Measurements from ENCODE around the gene RTP1.

Gene RTP1

DNA sequence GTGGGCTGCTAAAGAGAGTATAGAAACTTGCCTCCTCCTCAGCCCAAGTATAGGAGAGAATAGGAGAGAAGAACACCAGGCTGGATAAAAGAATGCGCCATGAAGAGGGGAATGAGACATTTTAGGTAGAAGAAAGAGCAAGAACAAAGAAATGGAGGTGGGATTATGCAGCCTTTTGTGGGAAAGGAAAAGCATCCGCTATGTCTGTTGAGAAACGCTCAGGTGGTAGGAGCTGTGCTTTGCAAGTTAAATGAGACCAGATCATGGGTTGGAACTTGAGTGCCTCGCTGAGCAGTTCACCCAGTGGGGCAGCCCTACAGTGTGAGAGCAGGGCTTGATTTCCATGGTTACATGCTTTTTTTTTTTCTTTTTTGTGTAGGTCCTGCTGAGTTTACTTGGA lies 11.5 kb upstream of the RTP1 start:
- TF ChIP-seq, protein P1, sequence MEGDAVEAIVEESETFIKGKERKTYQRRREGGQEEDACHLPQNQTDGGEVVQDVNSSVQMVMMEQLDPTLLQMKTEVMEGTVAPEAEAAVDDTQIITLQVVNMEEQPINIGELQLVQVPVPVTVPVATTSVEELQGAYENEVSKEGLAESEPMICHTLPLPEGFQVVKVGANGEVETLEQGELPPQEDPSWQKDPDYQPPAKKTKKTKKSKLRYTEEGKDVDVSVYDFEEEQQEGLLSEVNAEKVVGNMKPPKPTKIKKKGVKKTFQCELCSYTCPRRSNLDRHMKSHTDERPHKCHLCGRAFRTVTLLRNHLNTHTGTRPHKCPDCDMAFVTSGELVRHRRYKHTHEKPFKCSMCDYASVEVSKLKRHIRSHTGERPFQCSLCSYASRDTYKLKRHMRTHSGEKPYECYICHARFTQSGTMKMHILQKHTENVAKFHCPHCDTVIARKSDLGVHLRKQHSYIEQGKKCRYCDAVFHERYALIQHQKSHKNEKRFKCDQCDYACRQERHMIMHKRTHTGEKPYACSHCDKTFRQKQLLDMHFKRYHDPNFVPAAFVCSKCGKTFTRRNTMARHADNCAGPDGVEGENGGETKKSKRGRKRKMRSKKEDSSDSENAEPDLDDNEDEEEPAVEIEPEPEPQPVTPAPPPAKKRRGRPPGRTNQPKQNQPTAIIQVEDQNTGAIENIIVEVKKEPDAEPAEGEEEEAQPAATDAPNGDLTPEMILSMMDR (IDR thresholded peaks at IDR 0.05; ENCODE audit: low read depth, low read length, missing control alignments): no peak
- no peak for DNase-seq (ENCODE audit: extremely low read depth, low read depth)
- no peak overlapping the region for H3K4me3 ChIP-seq (replicated peaks; ENCODE audit: low read depth, low read length)

DNA sequence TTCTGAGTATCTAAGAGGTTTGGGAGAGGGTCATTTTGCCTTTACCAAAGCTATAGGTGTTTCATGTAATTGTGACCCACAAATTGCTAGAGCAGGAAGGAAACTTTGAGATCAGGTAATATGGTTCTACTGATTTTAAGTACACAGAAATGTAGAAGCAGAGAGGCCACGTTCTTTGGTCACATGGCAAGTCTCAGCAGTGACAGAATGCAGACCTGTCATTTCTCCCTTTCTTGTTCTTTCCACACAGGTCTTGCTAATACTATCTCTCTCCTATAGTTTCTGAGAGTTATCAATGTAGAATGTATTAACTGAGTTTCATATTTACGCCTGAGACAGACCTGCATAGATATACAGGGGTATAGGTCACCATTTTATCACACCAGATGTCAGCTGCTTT lies 10.9 kb upstream of the RTP1 start:
- TF ChIP-seq, protein P1 (IDR thresholded peaks at IDR 0.05; ENCODE audit: low read depth, low read length, missing control alignments): no peak
- no peak for DNase-seq (ENCODE audit: extremely low read depth, low read depth)

DNA sequence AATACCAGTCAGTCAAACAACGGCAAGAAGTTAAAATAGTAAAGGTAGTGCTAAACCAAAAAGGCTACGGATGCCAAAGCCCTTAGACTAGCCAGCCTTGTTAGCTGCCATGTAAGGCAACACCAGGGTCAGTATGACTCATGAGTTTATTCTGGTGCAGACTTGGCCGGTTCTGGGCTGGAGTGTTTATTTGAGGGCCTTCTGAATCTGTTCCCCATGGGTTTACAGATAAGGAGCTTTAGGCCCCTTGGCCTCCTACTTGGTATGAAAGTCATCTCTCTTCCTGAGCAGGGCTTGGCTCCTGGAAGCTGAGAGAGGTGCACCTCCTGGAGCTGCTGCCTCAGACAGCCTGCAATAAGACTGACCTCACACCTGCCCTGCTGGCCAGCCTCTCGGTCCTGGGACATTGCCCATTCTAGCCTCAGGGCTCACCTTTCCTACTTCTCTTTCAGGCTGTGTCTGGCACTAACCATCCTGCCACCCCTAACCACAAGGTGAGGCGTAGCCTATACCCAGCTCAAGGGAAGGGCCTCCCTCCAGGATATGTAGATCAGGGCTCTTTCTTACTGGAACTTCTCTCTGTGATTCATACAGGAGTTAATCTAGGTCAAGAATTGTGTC lies 10.4 kb upstream of the RTP1 start:
- H3K4me3 ChIP-seq (replicated peaks; ENCODE audit: low read depth, low read length): no peak overlapping the region
- peak; percentile 79 for DNase-seq (ENCODE audit: extremely low read depth, low read depth)
- TF ChIP-seq, protein P1 (IDR thresholded peaks at IDR 0.05; ENCODE audit: low read depth, low read length, missing control alignments): no peak

More for the DNA sequence above, 10.9 kb upstream of the RTP1 start:
- H3K4me3 ChIP-seq (replicated peaks; ENCODE audit: low read depth, low read length): no peak overlapping the region

DNA sequence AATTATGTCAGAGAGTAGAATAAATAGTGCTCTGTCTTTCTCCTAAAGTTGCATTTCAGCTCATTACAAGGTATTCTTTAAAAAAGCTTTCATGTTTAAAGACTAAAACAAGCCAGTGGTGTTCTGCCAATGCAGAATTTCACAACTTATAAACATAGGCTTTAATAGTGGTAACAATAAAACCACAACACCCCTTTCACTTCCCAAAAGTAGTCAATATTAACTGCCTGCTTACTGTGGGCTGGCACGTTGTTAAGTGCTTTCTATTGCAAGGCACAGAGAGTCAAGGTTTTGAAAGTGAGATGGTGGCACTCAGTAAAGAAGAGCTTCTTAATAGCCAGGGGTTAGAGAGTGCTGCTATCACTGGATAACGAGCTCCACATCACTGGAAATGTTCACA lies 8.4 kb upstream of the RTP1 start:
- H3K4me3 ChIP-seq (replicated peaks; ENCODE audit: low read depth, low read length): no peak overlapping the region
- TF ChIP-seq, protein P1 (IDR thresholded peaks at IDR 0.05; ENCODE audit: low read depth, low read length, missing control alignments): no peak
- DNase-seq (ENCODE audit: extremely low read depth, low read depth): no peak

DNA sequence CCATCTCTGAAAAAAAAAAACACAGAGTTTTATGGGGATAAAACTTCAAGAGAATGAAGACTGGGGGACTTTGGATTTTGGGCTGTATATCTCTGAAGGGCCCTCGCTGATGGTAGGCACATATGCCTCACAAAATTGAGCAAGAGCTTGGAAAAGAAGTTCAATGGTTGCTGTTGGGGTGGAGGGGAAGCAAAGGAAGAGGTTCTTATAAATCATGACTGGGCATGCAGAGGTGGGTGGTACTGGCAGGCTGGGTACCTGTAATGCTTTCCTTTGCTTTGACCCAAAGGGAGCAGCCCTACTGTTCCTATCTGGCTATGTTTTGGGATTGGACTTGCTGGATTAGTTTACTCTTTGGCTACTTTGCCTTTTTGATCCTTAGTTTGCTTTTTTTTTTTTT lies 6.0 kb upstream of the RTP1 start:
- TF ChIP-seq, protein P1 (IDR thresholded peaks at IDR 0.05; ENCODE audit: low read depth, low read length, missing control alignments): no peak

DNA sequence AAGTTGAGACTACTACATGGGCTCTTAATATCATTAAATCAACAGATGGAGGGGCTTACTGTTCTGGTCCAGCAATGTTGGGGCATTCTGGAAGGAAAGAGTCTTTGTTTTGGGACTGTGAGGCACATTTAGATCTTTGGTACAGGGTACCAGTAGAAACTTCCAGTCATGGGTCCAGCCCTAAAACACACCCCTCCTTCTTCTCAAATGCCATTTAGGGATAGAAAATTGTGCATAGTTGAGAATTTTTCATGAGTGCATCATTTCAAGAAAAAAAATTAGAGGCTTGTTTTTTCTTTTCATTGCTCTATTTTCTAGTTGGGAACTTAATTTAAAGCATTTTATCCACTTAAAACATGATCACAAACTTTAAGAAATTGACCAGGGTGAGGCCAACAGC lies 4.1 kb upstream of the RTP1 start:
- TF ChIP-seq, protein P1 (IDR thresholded peaks at IDR 0.05; ENCODE audit: low read depth, low read length, missing control alignments): no peak
- DNase-seq (ENCODE audit: extremely low read depth, low read depth): no peak

More for the DNA sequence above, 6.0 kb upstream of the RTP1 start:
- no peak for DNase-seq (ENCODE audit: extremely low read depth, low read depth)
- H3K4me3 ChIP-seq (replicated peaks; ENCODE audit: low read depth, low read length): no peak overlapping the region

More for the DNA sequence above, 4.1 kb upstream of the RTP1 start:
- no peak overlapping the region for H3K4me3 ChIP-seq (replicated peaks; ENCODE audit: low read depth, low read length)
